ENCODE results near the gene ZCCHC4. TPM values are rescaled to one million over a fixed set of nuclear protein-coding genes. Genes with fewer than 3 reads are reported as not detected.

The ZCCHC4 gene
- 10 to 100 TPM in 2 of 4 donors, 1 to 10 TPM in 2; 5.6 to 33.3 (median 11.1) TPM for total RNA-seq

GRCh38 chr4:25312496-25313200 lies at the start of gene ZCCHC4:
Gene ZCCHC4 (plus strand): TSS chr4:25312774. CDS start chr4:25312810, 36 bp downstream.
- intact Hi-C loops (cut with DNase I; ENCODE audit: low total_unique reads), result no loop called here
- DNase-seq, result peak; percentile 86 to 88
- Histone ChIP-seq H3K4me1 (no peaks in the 10 kb centered on the region), H3K27me3 (no peaks in the 10 kb centered on the region), H3K36me3 (no peaks in the 10 kb centered on the region), H3K27ac (peak within 1 kb of the TSS; percentile 71 to 79), H3K4me3 (peak within 1 kb of the TSS; percentile 52 to 68), H3K9me3 (no peaks in the 10 kb centered on the region)
- TF ChIP-seq CTCF (IDR thresholded peaks at IDR 0.05) (peak; percentile 93 to 99 (median 95)), POLR2A (IDR thresholded peaks at IDR 0.05) (no peak)

GRCh38 chr4:25271866-25272265 lies 40.7 kb upstream of the ZCCHC4 start:
- TF ChIP-seq POLR2A (IDR thresholded peaks at IDR 0.05) (no peak), CTCF (IDR thresholded peaks at IDR 0.05) (no peak)
- no peak overlapping the region for H3K4me3 ChIP-seq
- H3K4me1 ChIP-seq, result no peaks in the 10 kb centered on the region
- no peak overlapping the region for H3K27ac ChIP-seq
- H3K27me3 ChIP-seq, result no peaks in the 10 kb centered on the region
- no peak for DNase-seq
- no peaks in the 10 kb centered on the region for H3K9me3 ChIP-seq
- intact Hi-C loops (cut with DNase I; ENCODE audit: low total_unique reads), result no loop called here
- no peaks in the 10 kb centered on the region for H3K36me3 ChIP-seq

GRCh38 chr4:25280210-25280609 lies 32.4 kb upstream of the ZCCHC4 start:
- H3K4me1 ChIP-seq, result no peaks in the 10 kb centered on the region
- H3K4me3 ChIP-seq, result no peak overlapping the region
- H3K27me3 ChIP-seq, result no peaks in the 10 kb centered on the region
- DNase-seq, result no peak
- intact Hi-C loops (cut with DNase I; ENCODE audit: low total_unique reads), result no loop called here
- TF ChIP-seq POLR2A (IDR thresholded peaks at IDR 0.05) (no peak), CTCF (IDR thresholded peaks at IDR 0.05) (no peak)
- no peak overlapping the region for H3K27ac ChIP-seq
- no peaks in the 10 kb centered on the region for H3K36me3 ChIP-seq
- H3K9me3 ChIP-seq, result no peaks in the 10 kb centered on the region

GRCh38 chr4:25283948-25284347 lies 28.6 kb upstream of the ZCCHC4 start:
- Histone ChIP-seq H3K4me3 (no peak overlapping the region), H3K4me1 (no peaks in the 10 kb centered on the region), H3K27ac (no peak overlapping the region), H3K36me3 (no peaks in the 10 kb centered on the region), H3K27me3 (no peaks in the 10 kb centered on the region), H3K9me3 (no peaks in the 10 kb centered on the region)
- DNase-seq, result no peak
- intact Hi-C loops (cut with DNase I; ENCODE audit: low total_unique reads), result no loop called here
- no peak for TF ChIP-seq CTCF (IDR thresholded peaks at IDR 0.05)
- no peak for TF ChIP-seq POLR2A (IDR thresholded peaks at IDR 0.05)

- Histone ChIP-seq H3K27me3 (no peaks in the 10 kb centered on the region), H3K36me3 (no peaks in the 10 kb centered on the region), H3K9me3 (no peaks in the 10 kb centered on the region), H3K27ac (no peak overlapping the region), H3K4me3 (no peak overlapping the region), H3K4me1 (no peaks in the 10 kb centered on the region)
- intact Hi-C loops (cut with DNase I; ENCODE audit: low total_unique reads), result no loop called here
- no peak for TF ChIP-seq CTCF (IDR thresholded peaks at IDR 0.05)
- TF ChIP-seq POLR2A (IDR thresholded peaks at IDR 0.05), result no peak
- DNase-seq, result no peak
Observed at GRCh38 chr4:25284466-25284865, 28.1 kb upstream of the ZCCHC4 start.
